Measurements from ENCODE around the gene FRRS1.

FRRS1 gene

GRCh38 chr1:99727575-99728185 lies 38.8 kb downstream of the FRRS1 start:
- DNase-seq, result no peak

GRCh38 chr1:99726818-99727217 lies 39.6 kb downstream of the FRRS1 start:
- no peak for DNase-seq

- no peak for DNase-seq
Observed at GRCh38 chr1:99726407-99726806, 40.0 kb downstream of the FRRS1 start.

DNA sequence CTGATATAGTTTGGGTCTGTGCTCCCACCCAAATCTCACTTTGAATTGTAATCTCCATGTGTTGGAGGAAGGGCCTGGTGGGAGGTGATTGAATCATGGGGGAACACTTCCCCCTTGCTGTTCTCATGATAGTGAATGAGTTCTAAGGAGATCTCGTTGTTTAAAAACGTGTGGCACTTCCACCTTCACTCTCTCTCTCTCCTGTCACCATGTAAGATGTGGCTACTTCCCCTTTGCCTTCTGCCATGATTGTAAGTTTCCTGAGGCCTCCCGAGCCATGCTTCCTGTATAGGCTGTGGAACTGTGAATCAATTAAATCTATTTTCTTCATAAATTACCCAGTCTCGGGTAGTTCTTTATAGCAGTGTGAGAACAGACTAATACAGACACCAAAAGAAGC lies 40.4 kb downstream of the FRRS1 start:
- no peak for DNase-seq

GRCh38 chr1:99723251-99723650 lies 43.2 kb downstream of the FRRS1 start:
- DNase-seq, result no peak

DNA sequence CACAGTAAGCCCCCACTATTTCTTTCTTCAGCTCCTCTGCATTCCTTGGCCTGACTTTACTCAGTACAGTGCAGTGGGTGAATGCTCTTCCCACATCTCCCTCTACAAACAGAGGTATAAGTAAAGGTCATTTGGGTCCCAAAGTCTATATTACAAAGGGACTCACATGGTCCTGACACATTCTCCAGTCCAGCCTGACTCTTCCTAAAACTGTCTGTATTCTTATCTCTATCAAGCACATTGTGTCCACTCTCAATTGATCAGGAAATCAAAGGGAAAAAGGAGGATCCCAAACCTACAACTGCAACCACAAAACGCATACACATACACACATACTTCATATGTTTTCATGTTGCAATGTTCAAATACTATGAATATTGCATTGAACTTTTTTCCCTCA lies 49.4 kb downstream of the FRRS1 start:
- DNase-seq, result no peak

GRCh38 chr1:99713006-99713405 lies 53.4 kb downstream of the FRRS1 start:
- DNase-seq, result no peak

GRCh38 chr1:99710994-99711393 lies 55.4 kb downstream of the FRRS1 start:
- no peak for DNase-seq

- DNase-seq, result peak; percentile 4
Observed at GRCh38 chr1:99707535-99708142, 58.8 kb downstream of the FRRS1 start.

- no peak for DNase-seq
Observed at GRCh38 chr1:99705385-99705784, 61.0 kb downstream of the FRRS1 start.

GRCh38 chr1:99704356-99704816 lies 62.0 kb downstream of the FRRS1 start:
- DNase-seq, result no peak

DNA sequence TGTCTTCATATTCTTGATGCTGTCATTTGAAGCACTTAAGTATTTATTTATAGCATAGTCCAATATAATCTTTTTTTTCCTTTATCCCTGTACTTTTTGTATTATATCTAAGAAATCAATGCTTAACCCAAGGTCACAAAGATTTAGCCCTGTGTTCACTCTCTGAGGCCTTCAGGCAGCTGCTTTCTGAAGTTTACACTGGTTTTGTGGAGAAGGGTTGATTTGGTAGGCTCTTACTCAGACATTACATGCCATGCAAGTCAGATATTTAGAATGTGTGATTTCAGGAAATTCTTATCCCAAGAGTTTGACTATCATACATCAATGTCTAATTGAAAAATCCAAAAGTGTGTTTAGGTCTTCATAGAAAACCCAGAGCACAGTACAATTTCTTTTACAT lies 64.2 kb downstream of the FRRS1 start:
- DNase-seq, result no peak

DNA sequence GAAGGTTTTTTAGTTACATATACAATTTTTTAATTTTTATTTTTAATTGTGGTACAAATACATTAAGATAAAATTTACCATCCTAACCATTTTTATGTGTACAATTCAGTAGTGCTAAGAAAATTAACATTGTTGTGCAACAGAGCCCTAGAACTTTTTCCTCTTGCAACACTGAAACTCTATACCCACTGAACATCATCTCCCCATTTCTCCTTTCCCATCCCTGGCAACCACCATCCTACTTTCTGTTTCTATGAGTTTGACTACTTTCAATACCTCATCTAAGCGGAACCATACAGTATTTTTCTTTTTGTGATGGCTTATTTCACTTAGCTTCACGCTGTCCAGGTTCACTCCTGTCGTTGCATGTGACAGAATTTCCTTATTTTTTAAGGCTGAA lies 66.4 kb downstream of the FRRS1 start:
- no peak for DNase-seq

GRCh38 chr1:99697580-99697979 lies 68.9 kb downstream of the FRRS1 start:
- DNase-seq, result no peak

- no peak for DNase-seq
Observed at GRCh38 chr1:99696616-99697015, 69.8 kb downstream of the FRRS1 start.

DNA sequence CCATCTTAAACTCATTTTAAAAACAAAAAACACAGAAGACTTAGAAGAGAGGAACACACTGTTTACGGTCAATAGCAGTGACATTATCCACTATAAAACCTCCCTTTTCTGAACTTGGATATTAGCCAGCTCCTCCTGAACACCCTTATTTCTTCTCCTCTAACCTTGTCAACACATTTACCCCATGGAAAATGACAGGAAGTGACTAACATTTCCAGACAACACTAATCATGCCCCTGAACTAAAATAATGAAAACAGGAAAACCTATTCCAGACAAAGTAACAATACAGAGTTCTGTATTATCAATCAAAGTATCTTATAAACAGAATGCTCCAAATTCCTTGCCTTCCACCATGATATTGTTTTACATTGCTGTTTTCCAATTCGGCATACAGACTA lies 75.3 kb downstream of the FRRS1 start:
- no peak for DNase-seq

DNA sequence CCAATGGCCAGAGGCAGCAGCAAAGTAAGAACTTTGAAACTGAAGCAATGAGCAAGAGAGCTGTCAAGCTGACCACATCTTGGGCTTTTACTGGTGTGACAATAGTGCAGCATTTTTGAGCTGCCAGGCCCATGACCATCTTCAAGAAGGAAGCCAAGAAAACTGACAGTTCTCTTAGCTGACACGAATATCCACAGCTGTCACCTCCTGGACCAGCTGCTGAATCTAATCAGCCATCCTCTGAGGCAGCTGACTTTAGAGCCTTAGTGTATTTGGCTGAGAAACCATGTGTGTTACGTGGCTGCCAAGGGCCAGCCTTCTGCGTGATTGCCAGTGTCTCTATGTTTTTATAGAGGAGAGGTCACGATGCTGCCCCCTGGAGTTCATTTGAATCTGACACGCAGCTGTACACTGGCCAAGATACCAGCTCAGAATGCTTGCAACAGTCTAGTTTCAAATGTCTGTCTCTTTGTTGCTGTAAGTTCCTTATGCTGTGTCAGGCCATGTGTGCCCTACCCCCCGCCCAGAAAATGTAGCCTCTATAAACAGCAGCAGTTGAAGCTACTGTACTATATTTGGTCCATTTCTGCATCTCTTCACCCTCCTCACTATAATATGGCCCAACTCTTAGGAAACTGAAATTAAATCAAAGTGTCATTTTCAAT lies 80.8 kb downstream of the FRRS1 start:
- peak; percentile 5 for DNase-seq

- DNase-seq, result no peak
Observed at GRCh38 chr1:99682291-99682751, 84.1 kb downstream of the FRRS1 start.

- no peak for DNase-seq
Observed at GRCh38 chr1:99681583-99681982, 84.9 kb downstream of the FRRS1 start.

DNA sequence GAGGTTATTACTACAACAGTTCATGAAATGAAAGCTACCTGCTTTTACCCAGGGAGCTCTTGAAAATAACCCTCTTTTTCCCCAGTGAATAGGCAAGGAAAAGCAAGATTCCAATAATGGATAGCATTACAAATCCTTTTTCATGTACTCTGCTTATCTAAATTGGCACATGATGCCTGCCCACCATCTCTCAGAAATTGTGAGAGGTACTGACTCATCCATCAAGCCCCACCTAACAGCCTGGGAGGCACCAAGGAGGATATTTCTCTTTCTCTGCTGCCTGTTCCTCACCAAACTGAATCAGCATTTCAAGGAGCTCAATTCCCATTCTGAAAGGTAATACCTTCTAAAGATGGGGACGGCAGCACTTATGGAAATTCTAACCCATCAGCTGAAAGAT lies 86.2 kb downstream of the FRRS1 start:
- no peak for DNase-seq

DNA sequence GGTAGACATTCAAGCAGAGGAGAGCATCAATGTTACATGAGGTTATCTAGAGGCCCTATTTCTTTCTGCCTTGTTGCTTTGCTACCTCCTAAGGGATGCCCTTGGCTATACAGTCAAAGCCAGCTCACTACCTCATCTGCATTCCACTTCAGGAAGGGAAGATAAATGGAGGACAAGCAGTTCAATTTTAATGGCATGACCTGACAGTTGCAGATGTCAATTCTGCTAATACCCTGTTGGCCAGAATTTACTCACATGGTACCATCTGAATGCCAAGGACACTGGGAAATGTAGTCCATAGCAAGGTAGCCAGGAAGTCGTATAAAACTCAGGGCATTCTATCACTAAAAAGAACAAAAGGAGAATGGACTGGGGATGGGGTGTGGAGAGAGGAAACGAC lies 89.0 kb downstream of the FRRS1 start:
- DNase-seq, result no peak

GRCh38 chr1:99676876-99677275 lies 89.6 kb downstream of the FRRS1 start:
- DNase-seq, result no peak

DNA sequence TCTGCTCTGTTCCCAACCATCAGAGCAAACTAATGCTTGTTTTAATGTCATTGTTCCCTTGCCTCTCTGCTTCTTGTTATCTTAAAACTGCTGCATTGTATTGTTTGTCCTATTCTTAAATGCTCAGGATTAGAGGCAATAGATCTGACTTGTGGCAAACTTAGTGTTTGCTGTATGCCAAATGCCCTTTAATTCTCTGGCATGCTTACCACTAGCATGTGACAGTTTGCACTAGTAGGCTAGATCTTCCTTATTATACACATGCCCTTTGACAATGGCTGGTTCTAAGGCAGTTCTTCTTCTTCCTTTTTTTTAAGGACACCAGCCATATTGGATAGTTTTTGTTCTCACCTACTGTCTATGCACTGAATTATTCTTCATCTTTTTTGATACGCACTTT lies 90.4 kb downstream of the FRRS1 start:
- no peak for DNase-seq

DNA sequence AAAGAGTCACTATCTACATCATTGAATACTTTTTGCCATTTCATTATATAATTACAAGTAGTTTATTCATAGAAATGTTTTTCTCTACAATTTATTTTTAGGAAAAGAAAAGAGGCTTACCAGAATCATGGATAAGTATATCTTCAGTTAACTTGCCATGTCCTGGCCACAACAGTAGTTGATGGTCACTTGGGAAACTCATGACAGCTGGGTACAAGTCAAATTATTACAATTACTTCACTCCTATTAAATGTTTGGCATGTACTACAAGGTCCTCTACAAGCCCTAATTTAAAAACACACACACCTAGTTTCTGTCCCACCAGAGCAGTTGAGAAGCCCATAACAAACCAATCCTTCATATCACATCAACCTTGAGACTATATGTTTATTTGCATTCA lies 91.1 kb downstream of the FRRS1 start:
- no peak for DNase-seq
